Thyroid gland (tissue), 4 donors: ENCODE data around the gene NME3.

ENCODE experiments used
- CTCF ChIP-seq, 6 experiments: fragments of 200-600 bp in 3 of 6; fragments of 450-650 bp in 3 of 6; sonication (generic) in 3 of 6; IDR thresholded peaks; one replicate each; pipeline ENCODE4 v1.5.1; 2016 to 2019; ENCODE audit warnings: antibody characterized with exemption in 6 of 6, mild to moderate bottlenecking in 2 of 6, inconsistent platforms in 1 of 6, moderate library complexity in 1 of 6
- POLR2A ChIP-seq, 2 donors: fragments of 450-650 bp; IDR thresholded peaks; one replicate each; pipeline ENCODE4 v1.6.1; 2017; ENCODE audit warnings: antibody characterized with exemption in 2 of 2, mild to moderate bottlenecking in 2 of 2, moderate library complexity in 1 of 2

- TF ChIP-seq CTCF (IDR thresholded peaks at IDR 0.05) (no peak), POLR2A (IDR thresholded peaks at IDR 0.05) (no peak)
These were observed 46.9 kb downstream of the NME3 start for GRCh38 chr16:1724491-1724890.
